Ureter (tissue), 1 donor: ENCODE measurements around the gene RBSN. TPM values are rescaled to one million over a fixed set of nuclear protein-coding genes. Genes with fewer than 3 reads are reported as not detected.

Source experiments
- total RNA-seq: library from RNA; stranded (reverse); gene quantifications from one replicate; pipeline ENCODE4 v1.2.4, GENCODE V29; 2023
- donor health status: DM: yes; HTN: yes; CAD: no.

The RBSN gene
- total RNA-seq, 1 donor from 2014 or later: 28.0 TPM

Other genes starting within 250 kb of the RBSN start
- gene NR2C2, start 151.6 kb downstream of the RBSN start, total RNA-seq: 59.8 TPM
- gene MRPS25, start 33.8 kb downstream of the RBSN start, total RNA-seq: 99.3 TPM
- gene CAPN7, start 107.1 kb upstream of the RBSN start, total RNA-seq: 48.1 TPM
- 68.0 TPM for gene SH3BP5, start 233.4 kb upstream of the RBSN start, total RNA-seq